ENCODE data around the gene PIN1. TPM values are rescaled to one million over a fixed set of nuclear protein-coding genes. Genes with fewer than 3 reads are reported as not detected.

The PIN1 gene
- total and polyA plus RNA-seq, 10 of the 15 experiments (the other 5 are each of a cell fraction or from before 2014, with no cell fraction given): 2.4 to 209 (median 71.5) TPM

DNA sequence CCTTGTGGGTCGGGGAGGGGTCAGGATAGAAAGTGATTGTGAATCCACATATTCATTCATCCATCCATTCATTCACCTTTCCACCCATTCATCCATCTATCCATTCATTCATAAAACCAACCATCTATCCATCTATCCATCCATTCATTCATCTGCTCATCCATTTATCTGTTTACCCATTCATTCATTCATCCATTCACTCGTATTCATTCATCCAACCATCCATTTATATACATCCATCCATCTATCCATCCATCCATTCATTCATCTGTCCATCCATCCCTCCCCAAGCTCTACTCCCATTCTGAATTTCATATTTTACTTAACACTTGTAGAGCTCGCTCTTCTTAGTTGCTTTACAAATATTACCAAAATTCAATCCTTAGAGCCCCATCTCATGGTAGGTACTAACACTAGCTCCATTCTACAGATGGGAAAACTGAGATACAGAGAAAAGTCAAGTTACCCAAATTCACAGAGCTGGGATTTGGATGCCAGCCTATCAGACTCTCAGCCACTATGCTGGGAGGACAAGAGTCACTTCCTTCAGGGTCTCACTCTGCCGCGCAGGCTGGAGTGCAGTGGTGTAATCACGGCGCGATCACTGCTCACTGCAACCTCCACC lies 37.6 kb downstream of the PIN1 start:
- WGBS (ENCODE audit: insufficient coverage, insufficient replicate concordance, low lambda C conversion rate, missing lambda C conversion rate): 54% methylated on average over 8 of the region's 8 CpGs
- ChIA-PET SMC1A (ENCODE audit: uncharacterized antibody, unreplicated experiment) (no interaction called here), POLR2A (no interaction called here), RAD21 (ENCODE audit: unreplicated experiment) (no interaction called here), CTCF (no interaction called here)
- Histone ChIP-seq H2AFZ (ENCODE audit: control insufficient read depth, low read depth, low read length) (no peak overlapping the region), H3K4me1 (ENCODE audit: control insufficient read depth, insufficient read depth, low read length) (no peaks in the 10 kb centered on the region), H3K4me2 (ENCODE audit: control insufficient read depth, insufficient read depth) (no peak overlapping the region), H3K79me2 (ENCODE audit: control insufficient read depth, insufficient read depth, low read length) (no peaks in the 10 kb centered on the region), H3K27ac (ENCODE audit: control insufficient read depth, insufficient read depth) (no peak overlapping the region), H3K9ac (ENCODE audit: control insufficient read depth, insufficient read depth, low read length) (no peak overlapping the region), H3K36me3 (ENCODE audit: control insufficient read depth in 2 of 2, insufficient read depth in 2 of 2, low read length in 1 of 2) (no peaks in the 10 kb centered on the region), H3K9me3 (replicated peaks; ENCODE audit: control insufficient read depth, insufficient read depth, low read length) (no peaks in the 10 kb centered on the region), H3K4me3 (no peak overlapping the region), H4K20me1 (ENCODE audit: control insufficient read depth, insufficient read depth) (no peaks in the 10 kb centered on the region), H3K27me3 (replicated peaks in 1 of 2; ENCODE audit: control insufficient read depth in 2 of 2, insufficient read depth in 2 of 2, low read length in 1 of 2) (no peaks in the 10 kb centered on the region; a peak in 1 of 4 replicates)
- ATAC-seq: no peak
- FAIRE-seq: no peak
- in situ Hi-C loops (cut with MboI) (no loop called here), intact Hi-C loops (cut with micrococcal nuclease; ENCODE audit: unreplicated experiment) (no loop called here)
- BruUV-seq (replicated peaks): no TSS peak
- no peak for DNase-seq (ENCODE audit: low read depth, low spot score)
- TF ChIP-seq SUZ12 (IDR thresholded peaks at IDR 0.05; ENCODE audit: unreplicated experiment): no peak
- TF ChIP-seq, protein P1, sequence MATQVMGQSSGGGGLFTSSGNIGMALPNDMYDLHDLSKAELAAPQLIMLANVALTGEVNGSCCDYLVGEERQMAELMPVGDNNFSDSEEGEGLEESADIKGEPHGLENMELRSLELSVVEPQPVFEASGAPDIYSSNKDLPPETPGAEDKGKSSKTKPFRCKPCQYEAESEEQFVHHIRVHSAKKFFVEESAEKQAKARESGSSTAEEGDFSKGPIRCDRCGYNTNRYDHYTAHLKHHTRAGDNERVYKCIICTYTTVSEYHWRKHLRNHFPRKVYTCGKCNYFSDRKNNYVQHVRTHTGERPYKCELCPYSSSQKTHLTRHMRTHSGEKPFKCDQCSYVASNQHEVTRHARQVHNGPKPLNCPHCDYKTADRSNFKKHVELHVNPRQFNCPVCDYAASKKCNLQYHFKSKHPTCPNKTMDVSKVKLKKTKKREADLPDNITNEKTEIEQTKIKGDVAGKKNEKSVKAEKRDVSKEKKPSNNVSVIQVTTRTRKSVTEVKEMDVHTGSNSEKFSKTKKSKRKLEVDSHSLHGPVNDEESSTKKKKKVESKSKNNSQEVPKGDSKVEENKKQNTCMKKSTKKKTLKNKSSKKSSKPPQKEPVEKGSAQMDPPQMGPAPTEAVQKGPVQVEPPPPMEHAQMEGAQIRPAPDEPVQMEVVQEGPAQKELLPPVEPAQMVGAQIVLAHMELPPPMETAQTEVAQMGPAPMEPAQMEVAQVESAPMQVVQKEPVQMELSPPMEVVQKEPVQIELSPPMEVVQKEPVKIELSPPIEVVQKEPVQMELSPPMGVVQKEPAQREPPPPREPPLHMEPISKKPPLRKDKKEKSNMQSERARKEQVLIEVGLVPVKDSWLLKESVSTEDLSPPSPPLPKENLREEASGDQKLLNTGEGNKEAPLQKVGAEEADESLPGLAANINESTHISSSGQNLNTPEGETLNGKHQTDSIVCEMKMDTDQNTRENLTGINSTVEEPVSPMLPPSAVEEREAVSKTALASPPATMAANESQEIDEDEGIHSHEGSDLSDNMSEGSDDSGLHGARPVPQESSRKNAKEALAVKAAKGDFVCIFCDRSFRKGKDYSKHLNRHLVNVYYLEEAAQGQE (IDR thresholded peaks at IDR 0.05; ENCODE audit: low read depth, low read length): no peak
- TF ChIP-seq, protein P2, sequence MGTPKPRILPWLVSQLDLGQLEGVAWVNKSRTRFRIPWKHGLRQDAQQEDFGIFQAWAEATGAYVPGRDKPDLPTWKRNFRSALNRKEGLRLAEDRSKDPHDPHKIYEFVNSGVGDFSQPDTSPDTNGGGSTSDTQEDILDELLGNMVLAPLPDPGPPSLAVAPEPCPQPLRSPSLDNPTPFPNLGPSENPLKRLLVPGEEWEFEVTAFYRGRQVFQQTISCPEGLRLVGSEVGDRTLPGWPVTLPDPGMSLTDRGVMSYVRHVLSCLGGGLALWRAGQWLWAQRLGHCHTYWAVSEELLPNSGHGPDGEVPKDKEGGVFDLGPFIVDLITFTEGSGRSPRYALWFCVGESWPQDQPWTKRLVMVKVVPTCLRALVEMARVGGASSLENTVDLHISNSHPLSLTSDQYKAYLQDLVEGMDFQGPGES (IDR thresholded peaks at IDR 0.05): no peak
- TF ChIP-seq, protein P3, sequence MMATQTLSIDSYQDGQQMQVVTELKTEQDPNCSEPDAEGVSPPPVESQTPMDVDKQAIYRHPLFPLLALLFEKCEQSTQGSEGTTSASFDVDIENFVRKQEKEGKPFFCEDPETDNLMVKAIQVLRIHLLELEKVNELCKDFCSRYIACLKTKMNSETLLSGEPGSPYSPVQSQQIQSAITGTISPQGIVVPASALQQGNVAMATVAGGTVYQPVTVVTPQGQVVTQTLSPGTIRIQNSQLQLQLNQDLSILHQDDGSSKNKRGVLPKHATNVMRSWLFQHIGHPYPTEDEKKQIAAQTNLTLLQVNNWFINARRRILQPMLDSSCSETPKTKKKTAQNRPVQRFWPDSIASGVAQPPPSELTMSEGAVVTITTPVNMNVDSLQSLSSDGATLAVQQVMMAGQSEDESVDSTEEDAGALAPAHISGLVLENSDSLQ (IDR thresholded peaks at IDR 0.05): no peak
- no peak for TF ChIP-seq SUPT20H (IDR thresholded peaks at IDR 0.05; ENCODE audit: borderline replicate concordance, control insufficient read depth, low read depth, low read length)
- TF ChIP-seq IKZF2 (IDR thresholded peaks at IDR 0.05): no peak
- no peak for TF ChIP-seq CBX5 (IDR thresholded peaks at IDR 0.05; ENCODE audit: low read depth)
- no peak for TF ChIP-seq ESRRA (IDR thresholded peaks at IDR 0.05; ENCODE audit: low read length)
- no peak for TF ChIP-seq ZBED1 (IDR thresholded peaks at IDR 0.05; ENCODE audit: borderline replicate concordance)
- no peak for TF ChIP-seq RELA (IDR thresholded peaks at IDR 0.05; ENCODE audit: borderline replicate concordance, partially characterized antibody)
- TF ChIP-seq, protein P4, sequence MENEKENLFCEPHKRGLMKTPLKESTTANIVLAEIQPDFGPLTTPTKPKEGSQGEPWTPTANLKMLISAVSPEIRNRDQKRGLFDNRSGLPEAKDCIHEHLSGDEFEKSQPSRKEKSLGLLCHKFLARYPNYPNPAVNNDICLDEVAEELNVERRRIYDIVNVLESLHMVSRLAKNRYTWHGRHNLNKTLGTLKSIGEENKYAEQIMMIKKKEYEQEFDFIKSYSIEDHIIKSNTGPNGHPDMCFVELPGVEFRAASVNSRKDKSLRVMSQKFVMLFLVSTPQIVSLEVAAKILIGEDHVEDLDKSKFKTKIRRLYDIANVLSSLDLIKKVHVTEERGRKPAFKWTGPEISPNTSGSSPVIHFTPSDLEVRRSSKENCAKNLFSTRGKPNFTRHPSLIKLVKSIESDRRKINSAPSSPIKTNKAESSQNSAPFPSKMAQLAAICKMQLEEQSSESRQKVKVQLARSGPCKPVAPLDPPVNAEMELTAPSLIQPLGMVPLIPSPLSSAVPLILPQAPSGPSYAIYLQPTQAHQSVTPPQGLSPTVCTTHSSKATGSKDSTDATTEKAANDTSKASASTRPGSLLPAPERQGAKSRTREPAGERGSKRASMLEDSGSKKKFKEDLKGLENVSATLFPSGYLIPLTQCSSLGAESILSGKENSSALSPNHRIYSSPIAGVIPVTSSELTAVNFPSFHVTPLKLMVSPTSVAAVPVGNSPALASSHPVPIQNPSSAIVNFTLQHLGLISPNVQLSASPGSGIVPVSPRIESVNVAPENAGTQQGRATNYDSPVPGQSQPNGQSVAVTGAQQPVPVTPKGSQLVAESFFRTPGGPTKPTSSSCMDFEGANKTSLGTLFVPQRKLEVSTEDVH (IDR thresholded peaks at IDR 0.05; ENCODE audit: low read depth, partially characterized antibody): no peak
- no peak for TF ChIP-seq ZSCAN29 (IDR thresholded peaks at IDR 0.05)
- TF ChIP-seq PAX5 (IDR thresholded peaks at IDR 0.05; ENCODE audit: borderline replicate concordance, low read depth, low read length): no peak
